PC-9 (cell line): ENCODE results near the gene VWA8.

Source experiments
- CTCF ChIP-seq: fragments of 200-600 bp; sonication (generic); conservative IDR thresholded peaks from 2 replicates; pipeline ENCODE4 v1.6.1; 2017; ENCODE audit warnings: mixed run types, antibody characterized with exemption, mild to moderate bottlenecking, moderate library complexity
- EZH2 ChIP-seq: fragments of 200-600 bp; sonication (generic); IDR thresholded peaks from 2 replicates; pipeline ENCODE4 v1.8.0; 2017; ENCODE audit warnings: antibody characterized with exemption, low read depth

DNA sequence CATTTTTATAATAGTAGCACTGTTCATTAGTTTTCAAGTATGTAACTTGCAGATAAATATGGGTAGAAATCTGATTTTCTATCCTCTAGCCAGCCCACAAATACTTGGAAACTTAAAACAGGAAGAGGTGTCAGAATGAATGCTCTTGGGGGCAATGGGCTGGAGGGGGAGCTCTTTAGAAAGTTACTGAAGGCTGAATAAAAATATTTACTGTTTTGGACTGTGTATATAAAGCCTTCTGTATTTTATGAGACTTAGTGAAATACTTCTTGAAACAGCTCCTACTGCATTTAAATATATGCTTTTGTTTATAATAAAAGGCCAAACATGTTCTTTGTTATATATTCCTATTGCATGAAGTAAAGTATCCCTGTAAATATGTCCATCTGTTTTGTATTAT is 364.7 kb downstream of the VWA8 start:
- TF ChIP-seq CTCF (no peak), EZH2 (no peak)
